GM12878 (cell line): ENCODE measurements around the gene RALGAPA2. TPM values are rescaled to one million over a fixed set of nuclear protein-coding genes. Genes with fewer than 3 reads are reported as not detected.

Source experiments
- BCL11A ChIP-seq: IDR thresholded peaks from 2 replicates; pipeline ENCODE4 v1.6.1; 2011; ENCODE audit warnings: low read depth, low read length
- BMI1 ChIP-seq: fragments of 450-650 bp; IDR thresholded peaks from 2 replicates; pipeline ENCODE4 v1.6.1; 2016; ENCODE audit warnings: mild to moderate bottlenecking, moderate library complexity, borderline replicate concordance
- CHD2 ChIP-seq: IDR thresholded peaks from 2 replicates; pipeline ENCODE4 v1.6.1; 2011; ENCODE audit warnings: low read depth, low read length, improper control_type of control experiment, borderline replicate concordance
- CREB1 ChIP-seq: IDR thresholded peaks from 2 replicates; pipeline ENCODE4 v1.6.1; 2012; ENCODE audit warnings: low read depth, mild to moderate bottlenecking, inconsistent platforms
- CREM ChIP-seq: IDR thresholded peaks from 2 replicates; pipeline ENCODE4 v1.6.1; 2014; ENCODE audit warnings: antibody characterized with exemption, low read depth
- EED ChIP-seq: sonication (generic); IDR thresholded peaks from 2 replicates; pipeline ENCODE4 v1.6.1; 2016; ENCODE audit warnings: antibody characterized with exemption, low read depth
- FOXM1 ChIP-seq: IDR thresholded peaks from 2 replicates; pipeline ENCODE4 v1.6.1; 2012; ENCODE audit warnings: low read depth, mild to moderate bottlenecking, inconsistent platforms, low read length, moderate library complexity
- IKZF1 ChIP-seq: fragments of 450-650 bp; conservative IDR thresholded peaks from 2 replicates; pipeline ENCODE4 v1.6.1; 2017; ENCODE audit warnings: antibody characterized with exemption, mild to moderate bottlenecking
- IRF4 ChIP-seq: IDR thresholded peaks from 2 replicates; pipeline ENCODE4 v1.6.1; 2011; ENCODE audit warnings: low read depth, low read length
- JUND ChIP-seq: IDR thresholded peaks from 2 replicates; pipeline ENCODE4 v1.6.1; 2012; ENCODE audit warnings: low read depth, mild to moderate bottlenecking, low read length, improper control_type of control experiment, moderate library complexity
- POLR2AphosphoS5 ChIP-seq: IDR thresholded peaks from 2 replicates; pipeline ENCODE4 v1.6.1; 2011; ENCODE audit warnings: mild to moderate bottlenecking, low read length, inconsistent platforms
- RELA ChIP-seq: fragments of 450-650 bp; IDR thresholded peaks from 2 replicates; pipeline ENCODE4 v1.8.0; 2014; ENCODE audit warnings: borderline replicate concordance; ENCODE audit not compliant: partially characterized antibody
- polyA plus RNA-seq, 11 experiments: library from polyadenylated mRNA; depleted of rRNA in 4 of 11; unstranded in 6 of 11; stranded (reverse) in 5 of 11; fragments of >200 nt; fragmentation: Nextera tagmentation in 4 of 11; fragmentation: Illumina TruSeq in 1 of 11; extraction: Ambion mirVana in 4 of 11; extraction: Trizol in 1 of 11; gene quantifications; 1 replicate in 1 of 11; 2 replicates in 10 of 11; pipeline versions ENCODE4 v1.2.1 to v1.2.3, GENCODE V29; 2011 to 2016; ENCODE audit warnings: inconsistent platforms in 2 of 11, missing spikeins in 2 of 11, low read depth in 1 of 11
- total RNA-seq, 4 experiments: library from RNA; depleted of rRNA in 3 of 4; stranded (reverse); fragments of >200 nt in 3 of 4; fragmentation: Illumina TruSeq in 1 of 4; extraction: Trizol in 1 of 4; gene quantifications; 2 replicates each; pipeline versions ENCODE4 v1.2.1 to v1.2.3, GENCODE V29; 2013 to 2021
- TF ChIP-seq, protein P1 (sequence below): fragments of 450-650 bp; IDR thresholded peaks from 2 replicates; pipeline ENCODE4 v1.6.1; 2017; ENCODE audit warnings: mild to moderate bottlenecking, low read depth, inconsistent platforms; ENCODE audit not compliant: poor library complexity, severe bottlenecking

The RALGAPA2 gene
- total and polyA plus RNA-seq, 10 of the 15 experiments (the other 5 are each of a cell fraction or from before 2014, with no cell fraction given), result 2.9 to 29.4 (median 19.6) TPM

DNA sequence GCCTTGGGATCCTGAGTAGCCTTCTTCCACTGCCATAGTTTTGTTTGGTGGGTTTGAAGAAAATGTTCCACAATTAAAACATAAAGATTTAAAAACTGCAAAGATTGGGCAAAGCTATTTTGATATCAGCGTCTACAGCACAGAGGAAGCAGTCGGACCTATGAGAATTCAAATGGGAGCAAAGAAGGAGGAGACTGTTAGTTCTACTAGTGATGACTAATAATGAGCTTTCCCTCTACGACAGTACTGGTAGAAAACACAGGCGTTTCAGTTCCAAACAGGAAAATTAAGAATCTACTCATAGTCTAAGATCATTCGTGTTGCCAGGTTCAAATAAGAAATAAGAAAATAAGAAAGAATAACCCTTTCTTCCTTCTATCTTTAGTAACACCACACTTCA, 223.4 kb downstream of the RALGAPA2 start (continued):
- TF ChIP-seq IKZF1 (peak; percentile 64), BMI1 (0 out of 2 replicates have a peak, but pooled peaks have one; percentile 21), BCL11A (peak; percentile 72; the same call in 1 of the 2 replicates), EED (peak; percentile 70; the same call in 1 of the 2 replicates), JUND (0 out of 2 replicates have a peak, but pooled peaks have one; percentile 31), IRF4 (peak; percentile 76), CREM (peak; percentile 53; the same call in 1 of the 2 replicates), RELA (no peak), FOXM1 (peak; percentile 71; the same call in 1 of the 2 replicates), CREB1 (peak; percentile 43; the same call in 1 of the 2 replicates), CHD2 (no peak), POLR2AphosphoS5 (no peak)
- TF ChIP-seq, protein P1, sequence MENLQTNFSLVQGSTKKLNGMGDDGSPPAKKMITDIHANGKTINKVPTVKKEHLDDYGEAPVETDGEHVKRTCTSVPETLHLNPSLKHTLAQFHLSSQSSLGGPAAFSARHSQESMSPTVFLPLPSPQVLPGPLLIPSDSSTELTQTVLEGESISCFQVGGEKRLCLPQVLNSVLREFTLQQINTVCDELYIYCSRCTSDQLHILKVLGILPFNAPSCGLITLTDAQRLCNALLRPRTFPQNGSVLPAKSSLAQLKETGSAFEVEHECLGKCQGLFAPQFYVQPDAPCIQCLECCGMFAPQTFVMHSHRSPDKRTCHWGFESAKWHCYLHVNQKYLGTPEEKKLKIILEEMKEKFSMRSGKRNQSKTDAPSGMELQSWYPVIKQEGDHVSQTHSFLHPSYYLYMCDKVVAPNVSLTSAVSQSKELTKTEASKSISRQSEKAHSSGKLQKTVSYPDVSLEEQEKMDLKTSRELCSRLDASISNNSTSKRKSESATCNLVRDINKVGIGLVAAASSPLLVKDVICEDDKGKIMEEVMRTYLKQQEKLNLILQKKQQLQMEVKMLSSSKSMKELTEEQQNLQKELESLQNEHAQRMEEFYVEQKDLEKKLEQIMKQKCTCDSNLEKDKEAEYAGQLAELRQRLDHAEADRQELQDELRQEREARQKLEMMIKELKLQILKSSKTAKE, result peak; percentile 44
- TF ChIP-seq, all 136 proteins: peak for 21
